NB4 (cell line): ENCODE measurements around the gene GGCX.
A peak's percentile ranks its signal among the peaks of the same experiment; 100 is the strongest.
"Not testable (repeated sequence)": the region's sequence is repeated elsewhere in the genome, so short reads cannot be mapped to it uniquely, and the experiment has no call there.

Source experiments
- DNase-seq: peaks from one replicate; pipeline ENCODE4 v3.0.0; 2010; ENCODE audit warnings: low read depth
- H3K4me3 ChIP-seq: one replicate; pipeline ENCODE4 v1.5.1; 2011; ENCODE audit warnings: mild to moderate bottlenecking, low read depth, low read length, moderate library complexity
- MYC ChIP-seq: IDR thresholded peaks from 2 replicates; pipeline ENCODE4 v1.6.1; 2011; ENCODE audit warnings: low read depth, low read length
- POLR2A ChIP-seq: IDR thresholded peaks from 2 replicates; pipeline ENCODE4 v1.6.1; 2011; ENCODE audit warnings: mild to moderate bottlenecking; ENCODE audit not compliant: insufficient read length; ENCODE audit errors: extremely low read depth
- TF ChIP-seq, protein P1 (sequence below): IDR thresholded peaks from one replicate; pipeline ENCODE4 v1.5.1; 2012; ENCODE audit warnings: low read depth, low read length
- TF ChIP-seq, protein P2 (sequence below): IDR thresholded peaks from 2 replicates; pipeline ENCODE4 v1.6.1; 2011; ENCODE audit warnings: low read depth, low read length

GGCX gene

DNA sequence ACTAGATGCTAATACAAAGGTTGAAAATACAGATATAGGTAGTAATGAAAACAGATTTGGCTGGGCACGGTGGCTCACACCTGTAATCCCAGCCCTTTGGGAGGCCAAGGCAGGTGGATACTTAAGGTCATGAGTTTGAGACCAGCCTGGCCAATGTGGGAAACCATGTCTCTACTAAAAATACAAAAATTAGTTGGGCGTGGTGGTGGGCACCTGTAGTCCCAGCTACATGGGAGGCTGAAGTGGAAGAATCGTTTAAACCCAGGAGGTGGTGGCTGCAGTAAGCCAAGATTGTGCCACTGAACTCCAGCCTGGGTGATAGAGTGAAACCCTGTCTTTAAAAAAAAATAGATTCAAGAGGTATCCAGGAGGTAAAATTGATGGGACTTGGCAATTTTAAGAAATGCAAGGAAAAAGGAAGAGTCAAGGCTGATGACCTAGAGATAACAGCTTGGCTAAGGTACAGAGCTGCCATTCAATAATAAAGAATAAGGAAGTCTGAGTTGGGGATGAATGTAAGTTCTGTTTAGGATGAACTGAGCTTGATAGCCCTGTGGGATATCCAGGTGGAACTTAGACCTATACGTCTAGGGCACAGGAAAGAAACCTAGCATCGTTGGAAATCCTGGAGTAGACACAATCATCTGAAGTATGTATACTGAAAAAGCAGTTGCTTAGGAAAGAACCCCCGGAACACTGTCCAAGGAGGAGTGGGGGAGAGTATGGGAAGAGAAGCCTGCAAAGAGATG lies 13.3 kb downstream of the GGCX start:
- no peak for TF ChIP-seq MYC
- TF ChIP-seq, protein P1, sequence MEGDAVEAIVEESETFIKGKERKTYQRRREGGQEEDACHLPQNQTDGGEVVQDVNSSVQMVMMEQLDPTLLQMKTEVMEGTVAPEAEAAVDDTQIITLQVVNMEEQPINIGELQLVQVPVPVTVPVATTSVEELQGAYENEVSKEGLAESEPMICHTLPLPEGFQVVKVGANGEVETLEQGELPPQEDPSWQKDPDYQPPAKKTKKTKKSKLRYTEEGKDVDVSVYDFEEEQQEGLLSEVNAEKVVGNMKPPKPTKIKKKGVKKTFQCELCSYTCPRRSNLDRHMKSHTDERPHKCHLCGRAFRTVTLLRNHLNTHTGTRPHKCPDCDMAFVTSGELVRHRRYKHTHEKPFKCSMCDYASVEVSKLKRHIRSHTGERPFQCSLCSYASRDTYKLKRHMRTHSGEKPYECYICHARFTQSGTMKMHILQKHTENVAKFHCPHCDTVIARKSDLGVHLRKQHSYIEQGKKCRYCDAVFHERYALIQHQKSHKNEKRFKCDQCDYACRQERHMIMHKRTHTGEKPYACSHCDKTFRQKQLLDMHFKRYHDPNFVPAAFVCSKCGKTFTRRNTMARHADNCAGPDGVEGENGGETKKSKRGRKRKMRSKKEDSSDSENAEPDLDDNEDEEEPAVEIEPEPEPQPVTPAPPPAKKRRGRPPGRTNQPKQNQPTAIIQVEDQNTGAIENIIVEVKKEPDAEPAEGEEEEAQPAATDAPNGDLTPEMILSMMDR, result no peak
- TF ChIP-seq, protein P2, sequence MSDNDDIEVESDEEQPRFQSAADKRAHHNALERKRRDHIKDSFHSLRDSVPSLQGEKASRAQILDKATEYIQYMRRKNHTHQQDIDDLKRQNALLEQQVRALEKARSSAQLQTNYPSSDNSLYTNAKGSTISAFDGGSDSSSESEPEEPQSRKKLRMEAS, result no peak
- TF ChIP-seq POLR2A, result no peak
- peak; percentile 27 for DNase-seq
- no peak overlapping the region for H3K4me3 ChIP-seq

DNA sequence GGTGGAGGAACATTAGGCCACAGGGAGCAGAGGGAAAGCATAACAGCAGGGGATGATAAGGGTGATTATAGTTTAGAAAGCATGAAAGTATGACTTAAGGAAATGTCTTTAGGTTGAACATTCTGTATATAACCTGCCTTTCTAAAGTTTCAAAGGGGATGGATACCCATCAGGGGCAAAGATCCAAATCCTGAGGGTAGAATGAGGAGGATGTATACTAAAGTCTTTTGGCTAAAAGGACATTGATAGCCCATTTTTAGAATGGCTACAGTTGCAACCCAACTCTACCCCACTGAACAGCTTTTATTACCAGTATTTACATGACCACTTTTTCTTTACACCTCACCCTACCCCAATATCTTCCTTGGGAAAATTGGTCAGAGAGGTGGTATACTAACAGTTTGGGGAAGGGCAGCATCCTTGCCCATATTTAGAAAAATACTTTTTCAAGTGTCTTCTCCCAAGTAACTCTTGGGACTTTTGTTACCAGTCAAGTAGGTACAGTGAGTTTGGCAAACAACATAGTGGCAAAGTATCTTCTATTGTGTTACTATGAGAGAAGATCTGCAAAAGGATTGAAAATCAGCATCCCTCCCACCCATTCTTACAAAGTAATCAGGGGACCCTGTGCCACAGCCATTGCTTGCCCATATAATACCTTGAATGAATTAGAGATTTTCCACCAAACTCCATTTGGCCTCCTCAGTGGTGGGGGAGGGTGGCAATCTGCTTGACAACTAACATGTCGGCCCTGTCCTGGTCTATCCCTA lies 14.0 kb downstream of the GGCX start:
- TF ChIP-seq MYC (no peak), POLR2A (peak; percentile 32)
- no peak overlapping the region for H3K4me3 ChIP-seq
- peak; percentile 53 for DNase-seq

DNA sequence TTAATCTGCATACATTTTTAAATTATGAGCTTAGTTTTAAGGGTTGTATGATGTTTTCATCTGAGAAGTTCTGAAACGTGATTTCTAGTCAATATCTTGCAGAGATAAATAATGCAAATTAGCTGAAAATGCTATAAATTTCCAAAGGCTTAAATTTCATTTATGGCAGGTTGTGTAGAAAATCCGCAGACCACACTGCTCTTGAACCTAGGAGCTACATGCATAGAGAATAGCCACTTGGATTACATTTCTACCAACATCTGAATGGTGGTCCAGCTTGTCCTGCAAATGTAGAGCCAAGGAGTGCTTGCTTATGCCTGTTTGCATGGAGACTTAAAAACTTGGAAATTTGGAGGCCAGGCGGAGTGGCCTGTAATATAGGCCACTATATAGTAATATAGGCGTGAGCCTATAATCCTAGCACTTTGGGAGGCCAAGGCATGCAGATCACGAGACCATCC lies 15.5 kb downstream of the GGCX start:
- TF ChIP-seq, protein P2, result no peak
- TF ChIP-seq POLR2A, result no peak
- no peak for TF ChIP-seq MYC
- TF ChIP-seq, protein P1, result no peak
- no peak overlapping the region for H3K4me3 ChIP-seq
- peak; percentile 62 for DNase-seq

DNA sequence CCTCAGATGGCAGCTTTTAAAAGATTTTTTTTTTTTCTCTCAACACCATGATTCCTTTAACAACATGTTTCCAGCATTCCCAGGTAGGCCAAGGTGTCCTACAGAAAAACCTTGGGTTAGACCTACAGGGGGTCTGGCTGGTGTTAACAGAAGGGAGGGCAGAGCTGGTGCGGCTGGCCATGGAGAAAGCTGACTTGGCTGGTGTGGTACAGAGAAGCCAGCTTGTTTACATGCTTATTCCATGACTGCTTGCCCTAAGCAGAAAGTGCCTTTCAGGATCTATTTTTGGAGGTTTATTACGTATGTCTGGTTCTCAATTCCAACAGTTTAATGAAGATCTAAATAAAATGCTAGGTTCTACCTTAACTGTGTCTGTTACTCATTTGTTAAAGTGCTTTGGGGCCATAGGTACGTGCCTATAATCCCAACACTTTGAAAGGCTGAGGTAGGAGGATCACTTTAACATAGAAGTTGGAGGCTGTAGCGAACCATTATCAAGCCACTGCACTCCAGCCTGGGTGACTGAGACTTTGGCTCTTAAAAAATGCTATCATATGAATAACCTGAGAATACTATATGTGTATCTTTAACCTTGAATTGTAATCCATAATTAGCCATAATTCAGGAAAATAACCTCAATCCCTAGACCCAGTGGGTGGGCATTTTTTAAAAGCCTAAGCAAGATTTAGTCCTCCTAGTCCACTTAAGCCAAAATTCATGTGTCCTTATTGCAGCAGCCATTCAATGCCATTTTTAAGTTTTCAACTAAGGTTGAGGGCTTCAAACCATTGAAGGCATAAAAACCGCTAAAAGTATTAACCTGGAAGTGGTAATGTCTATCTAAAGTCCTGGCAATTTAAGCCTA lies 16.1 kb downstream of the GGCX start:
- peak; percentile 41 for DNase-seq
- H3K4me3 ChIP-seq, result not testable (repeated sequence)

DNA sequence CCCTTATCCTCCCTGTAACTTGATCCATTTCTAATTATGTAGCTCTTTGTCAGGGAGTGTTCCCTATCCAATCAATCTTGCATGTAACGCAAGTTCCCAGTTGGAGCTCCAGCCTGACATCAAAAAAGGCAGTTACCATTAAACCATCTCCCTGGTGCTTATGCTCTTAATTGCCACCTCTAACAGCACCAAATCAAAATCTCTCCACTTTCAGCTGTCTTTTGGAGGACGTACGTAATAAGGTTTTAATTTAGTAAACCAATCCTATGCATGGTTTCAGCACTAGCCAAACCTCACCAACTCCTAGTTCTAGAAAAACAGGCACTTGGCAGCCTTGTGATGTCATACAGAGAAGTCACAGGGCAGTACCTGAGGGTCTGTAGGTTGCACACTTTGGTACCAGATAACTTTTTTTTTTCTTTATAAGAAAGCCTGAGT lies 17.0 kb downstream of the GGCX start:
- peak overlapping the region; percentile 4 for H3K4me3 ChIP-seq
- not testable (repeated sequence) for DNase-seq

DNA sequence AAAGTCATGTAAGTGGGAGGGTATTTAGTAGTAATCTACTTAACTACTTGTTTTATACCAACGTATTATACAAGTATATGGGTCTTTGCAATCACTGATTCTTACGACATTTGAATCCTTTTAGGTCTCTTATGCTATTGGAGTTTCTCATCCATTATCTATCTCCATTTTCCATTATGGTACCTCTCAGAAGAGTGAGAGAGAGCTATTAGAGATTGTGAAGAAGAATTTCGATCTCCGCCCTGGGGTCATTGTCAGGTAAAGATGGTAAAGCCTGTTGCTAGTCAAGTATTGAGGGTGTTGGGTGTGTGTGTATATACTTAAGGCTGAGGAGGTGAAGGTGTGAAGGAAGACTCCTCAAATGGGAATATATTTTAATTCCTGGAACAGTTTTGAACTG lies 18.5 kb downstream of the GGCX start:
- DNase-seq, result no peak
- H3K4me3 ChIP-seq, result peak overlapping the region; percentile 99
- TF ChIP-seq, protein P1, result no peak
- no peak for TF ChIP-seq MYC
- TF ChIP-seq, protein P2, result no peak
- no peak for TF ChIP-seq POLR2A

DNA sequence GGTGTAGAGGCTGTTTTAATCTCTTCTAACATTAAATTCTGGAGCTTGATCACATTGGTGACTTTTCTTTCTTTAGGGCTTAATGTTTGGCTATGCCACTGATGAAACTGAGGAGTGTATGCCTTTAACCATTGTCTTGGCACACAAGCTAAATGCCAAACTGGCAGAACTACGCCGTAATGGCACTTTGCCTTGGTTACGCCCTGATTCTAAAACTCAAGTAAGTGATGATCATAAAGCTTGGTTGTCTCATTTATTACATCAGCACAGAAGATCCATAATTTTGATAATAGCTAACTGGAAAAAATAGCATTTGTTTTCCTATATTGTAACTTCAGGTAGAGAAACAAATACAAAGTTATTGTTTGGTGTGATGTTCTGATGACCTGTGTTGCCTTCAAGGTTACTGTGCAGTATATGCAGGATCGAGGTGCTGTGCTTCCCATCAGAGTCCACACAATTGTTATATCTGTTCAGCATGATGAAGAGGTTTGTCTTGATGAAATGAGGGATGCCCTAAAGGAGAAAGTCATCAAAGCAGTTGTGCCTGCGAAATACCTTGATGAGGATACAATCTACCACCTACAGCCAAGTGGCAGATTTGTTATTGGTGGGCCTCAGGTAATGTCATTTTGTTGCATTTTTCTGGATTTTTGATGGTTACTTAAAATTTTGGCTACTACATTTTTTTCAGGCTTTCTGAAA lies 19.4 kb downstream of the GGCX start:
- peak overlapping the region; percentile 99 for H3K4me3 ChIP-seq
- TF ChIP-seq, protein P1, result no peak
- TF ChIP-seq POLR2A, result peak; percentile 17
- DNase-seq, result no peak
